ENCODE results near the gene RBM25. TPM values are rescaled to one million over a fixed set of nuclear protein-coding genes. Genes with fewer than 3 reads are reported as not detected.

RBM25 gene
- total RNA-seq, 2 experiments from 2014 or later = 157 to 161 TPM

DNA sequence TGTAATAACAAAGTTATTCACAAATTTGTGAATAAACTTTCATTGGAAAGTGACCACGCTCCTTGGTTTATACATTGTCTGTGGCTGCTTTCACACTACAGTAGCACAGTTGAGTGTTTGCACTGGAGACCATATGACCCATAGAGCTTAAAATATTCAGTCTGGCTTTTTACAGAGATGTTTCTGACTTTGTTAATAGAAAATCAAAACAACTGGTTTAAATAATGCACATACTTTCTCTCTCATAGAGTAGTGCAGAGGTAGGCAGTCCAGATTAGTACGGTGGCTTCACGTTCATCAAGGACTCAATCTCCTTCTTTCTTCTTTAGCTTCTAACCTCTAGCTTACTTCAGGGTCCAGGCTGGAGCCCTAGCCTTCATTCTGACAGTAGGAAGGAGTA is 114.2 kb downstream of the RBM25 start:
- H3K27ac Mint-ChIP-seq = no peak overlapping the region
- ATAC-seq (ENCODE audit: poor library complexity) (no peak), DNase-seq (no peak)
- no peaks in the 10 kb centered on the region for H3K27me3 Mint-ChIP-seq
- ChIA-PET CTCF (interaction anchor here (0.6 to 1.3 kb wide), 3 partner anchors 10 to 299 kb away, joined by 4 to 7 read pairs (median 7); partner anchors contain the start of gene NUMB), POLR2A (no interaction called here)
- Histone ChIP-seq H3K4me3 (ENCODE audit: low read length) (no peak overlapping the region), H3K27ac (ENCODE audit: low read depth in 1 of 2, low read length in 2 of 2) (no peak overlapping the region), H3K27me3 (ENCODE audit: control insufficient read depth in 1 of 2, insufficient read depth in 2 of 2, low read length in 2 of 2) (no peaks in the 10 kb centered on the region), H3K9me3 (ENCODE audit: control insufficient read depth in 1 of 2, insufficient read depth in 1 of 2, low read length in 2 of 2) (no peaks in the 10 kb centered on the region), H3K36me3 (ENCODE audit: insufficient read depth, low read length) (peaks cover 76% of the 10 kb centered on the region), H3K4me1 (ENCODE audit: insufficient read depth, low read length) (no peaks in the 10 kb centered on the region)
- intact Hi-C loops (cut with DNase I, micrococcal nuclease) = no loop called here
- peaks cover 100% of the 10 kb centered on the region for H3K36me3 Mint-ChIP-seq (ENCODE audit: low read depth)
- TF ChIP-seq, protein P1, sequence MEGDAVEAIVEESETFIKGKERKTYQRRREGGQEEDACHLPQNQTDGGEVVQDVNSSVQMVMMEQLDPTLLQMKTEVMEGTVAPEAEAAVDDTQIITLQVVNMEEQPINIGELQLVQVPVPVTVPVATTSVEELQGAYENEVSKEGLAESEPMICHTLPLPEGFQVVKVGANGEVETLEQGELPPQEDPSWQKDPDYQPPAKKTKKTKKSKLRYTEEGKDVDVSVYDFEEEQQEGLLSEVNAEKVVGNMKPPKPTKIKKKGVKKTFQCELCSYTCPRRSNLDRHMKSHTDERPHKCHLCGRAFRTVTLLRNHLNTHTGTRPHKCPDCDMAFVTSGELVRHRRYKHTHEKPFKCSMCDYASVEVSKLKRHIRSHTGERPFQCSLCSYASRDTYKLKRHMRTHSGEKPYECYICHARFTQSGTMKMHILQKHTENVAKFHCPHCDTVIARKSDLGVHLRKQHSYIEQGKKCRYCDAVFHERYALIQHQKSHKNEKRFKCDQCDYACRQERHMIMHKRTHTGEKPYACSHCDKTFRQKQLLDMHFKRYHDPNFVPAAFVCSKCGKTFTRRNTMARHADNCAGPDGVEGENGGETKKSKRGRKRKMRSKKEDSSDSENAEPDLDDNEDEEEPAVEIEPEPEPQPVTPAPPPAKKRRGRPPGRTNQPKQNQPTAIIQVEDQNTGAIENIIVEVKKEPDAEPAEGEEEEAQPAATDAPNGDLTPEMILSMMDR (IDR thresholded peaks at IDR 0.05) = no peak
- H3K4me1 Mint-ChIP-seq (ENCODE audit: low read depth) = no peaks in the 10 kb centered on the region
- no peaks in the 10 kb centered on the region for H3K9me3 Mint-ChIP-seq
- no peak overlapping the region for H3K4me3 Mint-ChIP-seq

DNA sequence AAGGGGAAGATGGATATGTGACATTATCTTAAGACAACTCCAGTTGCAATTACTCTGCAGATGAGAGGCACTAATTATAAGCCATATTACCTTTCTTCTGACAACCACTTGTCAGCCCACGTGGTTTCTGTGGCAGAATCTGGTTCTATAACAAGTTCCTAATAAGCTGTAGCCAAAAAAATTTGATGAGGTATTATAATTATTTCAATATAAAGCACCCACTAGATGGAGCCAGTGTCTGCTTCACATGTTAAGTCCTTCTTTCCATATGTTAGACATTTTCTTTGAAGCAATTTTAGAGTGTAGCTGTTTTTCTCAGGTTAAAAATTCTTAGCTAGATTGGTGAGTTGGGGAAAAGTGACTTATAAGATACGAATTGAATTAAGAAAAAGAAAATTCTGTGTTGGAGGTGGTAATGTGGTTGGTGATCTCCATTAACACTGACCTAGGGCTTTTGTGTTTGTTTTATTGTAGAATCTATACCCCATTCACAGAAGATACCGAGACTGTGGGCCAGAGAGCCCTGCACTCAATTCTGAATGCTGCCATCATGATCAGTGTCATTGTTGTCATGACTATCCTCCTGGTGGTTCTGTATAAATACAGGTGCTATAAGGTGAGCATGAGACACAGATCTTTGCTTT is 114.9 kb downstream of the RBM25 start:
- no peak overlapping the region for H3K4me3 Mint-ChIP-seq
- H3K9me3 Mint-ChIP-seq = no peaks in the 10 kb centered on the region
- Histone ChIP-seq H3K27me3 (ENCODE audit: control insufficient read depth in 1 of 2, insufficient read depth in 2 of 2, low read length in 2 of 2) (no peaks in the 10 kb centered on the region), H3K9me3 (ENCODE audit: control insufficient read depth in 1 of 2, insufficient read depth in 1 of 2, low read length in 2 of 2) (no peaks in the 10 kb centered on the region), H3K4me3 (ENCODE audit: low read length) (no peak overlapping the region), H3K4me1 (ENCODE audit: insufficient read depth, low read length) (no peaks in the 10 kb centered on the region), H3K36me3 (ENCODE audit: insufficient read depth, low read length) (peaks cover 76% of the 10 kb centered on the region), H3K27ac (ENCODE audit: low read depth in 1 of 2, low read length in 2 of 2) (no peak overlapping the region)
- intact Hi-C loops (cut with DNase I, micrococcal nuclease) = loop anchor here (1.0 kb wide), 2 partner anchors 299 to 460 kb away; no protein-coding TSS in a partner anchor
- H3K4me1 Mint-ChIP-seq (ENCODE audit: low read depth) = no peaks in the 10 kb centered on the region
- H3K27ac Mint-ChIP-seq = no peak overlapping the region
- TF ChIP-seq, protein P1 (IDR thresholded peaks at IDR 0.05) = peak; percentile 38
- POLR2A ChIA-PET = no interaction called here
- H3K27me3 Mint-ChIP-seq = no peaks in the 10 kb centered on the region
- DNase-seq (peak in 3 of 14 experiments; percentile 37 to 54 (median 47)), ATAC-seq (ENCODE audit: poor library complexity) (peak; percentile 54)
- peaks cover 98% of the 10 kb centered on the region for H3K36me3 Mint-ChIP-seq (ENCODE audit: low read depth)
- CTCF ChIA-PET = interaction anchor here (0.6 to 1.3 kb wide), 4 partner anchors 10 to 298 kb away, joined by 3 to 7 read pairs (median 6); partner anchors contain the start of gene NUMB

Other genes with a start within 250 kb of the RBM25 start
- under 1 TPM; 0.27 to 0.31 TPM for gene DPF3, start 164.4 kb upstream of the RBM25 start, total RNA-seq
- 10 to 100 TPM; 20.8 to 22.8 TPM for gene DCAF4, start 132.1 kb upstream of the RBM25 start, total RNA-seq
- gene ZFYVE1, start 31.4 kb upstream of the RBM25 start, total RNA-seq = 10 to 100 TPM in 1 of 2 experiments, 1 to 10 TPM in 1; 9.3 to 10.9 TPM
- gene PSEN1, start 78.0 kb downstream of the RBM25 start, total RNA-seq = 10 to 100 TPM; 27.1 to 28.3 TPM
- gene PAPLN, start 179.0 kb downstream of the RBM25 start, total RNA-seq = under 1 TPM; 0.05 to 0.14 TPM

Data from CD4-positive, alpha-beta T cell (primary cell).